ENCODE measurements around the gene SPNS1.

DNA sequence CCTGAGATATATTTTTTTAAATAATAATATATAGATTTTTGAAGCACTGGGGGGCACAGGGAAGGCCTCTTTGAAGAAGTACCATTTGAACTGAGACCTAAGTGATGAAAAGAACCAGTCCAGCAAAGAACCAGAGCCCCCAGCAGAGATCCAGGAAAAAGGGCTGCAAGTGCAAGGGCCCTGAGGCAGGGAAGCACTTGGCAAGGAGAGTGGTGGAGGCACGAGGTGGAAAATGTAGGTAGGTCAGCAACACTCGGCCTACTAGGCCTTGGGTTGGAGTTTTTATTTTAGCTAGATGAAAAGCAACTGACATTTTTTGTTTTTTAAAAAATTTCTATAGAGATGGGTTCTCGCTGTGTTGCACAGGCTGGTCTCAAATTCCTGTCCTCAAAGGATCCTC is 44.4 kb upstream of the SPNS1 start:
- TF ChIP-seq CTCF (IDR thresholded peaks at IDR 0.05; ENCODE audit: low read depth, low read length): no peak
- no peak for TF ChIP-seq EZH2phosphoT487 (IDR thresholded peaks at IDR 0.05; ENCODE audit: low read depth)
